ENCODE results near the gene REL.

GRCh38 chr2:60899230-60899891 is 18.0 kb downstream of the REL start:
- TF ChIP-seq, protein P1, sequence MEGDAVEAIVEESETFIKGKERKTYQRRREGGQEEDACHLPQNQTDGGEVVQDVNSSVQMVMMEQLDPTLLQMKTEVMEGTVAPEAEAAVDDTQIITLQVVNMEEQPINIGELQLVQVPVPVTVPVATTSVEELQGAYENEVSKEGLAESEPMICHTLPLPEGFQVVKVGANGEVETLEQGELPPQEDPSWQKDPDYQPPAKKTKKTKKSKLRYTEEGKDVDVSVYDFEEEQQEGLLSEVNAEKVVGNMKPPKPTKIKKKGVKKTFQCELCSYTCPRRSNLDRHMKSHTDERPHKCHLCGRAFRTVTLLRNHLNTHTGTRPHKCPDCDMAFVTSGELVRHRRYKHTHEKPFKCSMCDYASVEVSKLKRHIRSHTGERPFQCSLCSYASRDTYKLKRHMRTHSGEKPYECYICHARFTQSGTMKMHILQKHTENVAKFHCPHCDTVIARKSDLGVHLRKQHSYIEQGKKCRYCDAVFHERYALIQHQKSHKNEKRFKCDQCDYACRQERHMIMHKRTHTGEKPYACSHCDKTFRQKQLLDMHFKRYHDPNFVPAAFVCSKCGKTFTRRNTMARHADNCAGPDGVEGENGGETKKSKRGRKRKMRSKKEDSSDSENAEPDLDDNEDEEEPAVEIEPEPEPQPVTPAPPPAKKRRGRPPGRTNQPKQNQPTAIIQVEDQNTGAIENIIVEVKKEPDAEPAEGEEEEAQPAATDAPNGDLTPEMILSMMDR (conservative IDR thresholded peaks at IDR 0.05; ENCODE audit: low read depth, low read length) = no peak
- no peak for TF ChIP-seq EZH2 (IDR thresholded peaks at IDR 0.05; ENCODE audit: borderline replicate concordance, low read depth, low read length, poor library complexity, severe bottlenecking)

Measured in A673 (cell line).